Endothelial cell of umbilical vein (primary cell): Measurements from ENCODE around the gene TBC1D16. TPM values are rescaled to one million over a fixed set of nuclear protein-coding genes. Genes with fewer than 3 reads are reported as not detected.

ENCODE experiments used
- BruUV-seq: library from RNA; stranded (reverse); fragments of 400-500 nt; replicated peaks from 2 replicates; lab custom pipeline; 2021; lab: Mats Ljungman, UMichigan
- CTCF ChIA-PET: fragments of 300-600, 350-600 bp; sonication (Branson Sonifier 250); formaldehyde crosslinking; loops from one replicate; lab custom pipeline; 2021; ENCODE audit warnings: antibody characterized with exemption, inconsistent platforms; lab: Charles Lee
- POLR2A ChIA-PET: fragments of 300-600, 350-600 bp; sonication (Branson Sonifier 250); formaldehyde crosslinking; loops from one replicate; lab custom pipeline; 2021; ENCODE audit warnings: antibody characterized with exemption, inconsistent platforms; lab: Charles Lee
- DNase-seq: peaks from one replicate; pipeline ENCODE4 v3.0.0-alpha.2; 2011; ENCODE audit warnings: low read depth, low spot score
- FAIRE-seq: peaks from 2 replicates; lab custom pipeline; 2011; peaks lifted over from hg19 to GRCh38; lab: Jason Lieb, UNC
- H2AFZ ChIP-seq: 2 replicates; pipeline ENCODE4 v1.6.0; 2012; ENCODE audit warnings: low read depth, low read length, control low read depth, inconsistent platforms
- H3K27ac ChIP-seq: 2 replicates; pipeline ENCODE4 v1.5.1; 2011; ENCODE audit warnings: low read depth, mild to moderate bottlenecking, control low read depth, low read length, moderate library complexity; ENCODE audit not compliant: insufficient read depth
- H3K27me3 ChIP-seq, 2 experiments: 2 replicates each; pipeline versions ENCODE4 v1.6.0 to v1.6.1; 2011; ENCODE audit warnings: low read length in 2 of 2, mixed read lengths in 1 of 2; ENCODE audit not compliant: control insufficient read depth in 2 of 2, insufficient read depth in 2 of 2
- H3K36me3 ChIP-seq, 2 experiments: 2 replicates in 1 of 2; 3 replicates in 1 of 2; pipeline ENCODE4 v1.5.1; 2011; ENCODE audit warnings: low read length in 2 of 2, mild to moderate bottlenecking in 1 of 2, moderate library complexity in 1 of 2; ENCODE audit not compliant: control insufficient read depth in 2 of 2, insufficient read depth in 2 of 2; ENCODE audit errors: extremely low read depth in 1 of 2
- H3K4me1 ChIP-seq: 3 replicates; pipeline ENCODE4 v1.5.1; 2011; ENCODE audit warnings: mild to moderate bottlenecking, low read length; ENCODE audit not compliant: control insufficient read depth, insufficient read depth; ENCODE audit errors: extremely low read depth
- H3K4me2 ChIP-seq: 2 replicates; pipeline ENCODE4 v1.6.1; 2011; ENCODE audit warnings: low read length, control low read depth, mixed read lengths; ENCODE audit not compliant: insufficient read depth
- H3K4me3 ChIP-seq, 3 experiments: fragments of 200-600 bp in 1 of 3; sonication (generic), shearing (Covaris generic) in 1 of 3; replicated peaks in 1 of 3; 2 replicates each; pipeline ENCODE4 v1.5.1; 2011 to 2016; ENCODE audit warnings: control low read depth in 3 of 3, low read length in 3 of 3, mild to moderate bottlenecking in 2 of 3, inconsistent platforms in 1 of 3, low read depth in 1 of 3, moderate library complexity in 1 of 3; ENCODE audit not compliant: insufficient read depth in 1 of 3
- H3K79me2 ChIP-seq: 2 replicates; pipeline ENCODE4 v1.6.0; 2012; ENCODE audit warnings: low read length, inconsistent platforms; ENCODE audit not compliant: control insufficient read depth, insufficient read depth
- H3K9ac ChIP-seq: replicated peaks from 2 replicates; pipeline ENCODE3; 2011; ENCODE audit warnings: low read length, control low read depth; ENCODE audit not compliant: insufficient read depth; ENCODE audit errors: extremely low read depth
- H3K9me1 ChIP-seq: replicated peaks from 3 replicates; pipeline ENCODE4 v1.6.0; 2011; ENCODE audit warnings: mild to moderate bottlenecking, low read length; ENCODE audit not compliant: control insufficient read depth, insufficient read depth; ENCODE audit errors: extremely low read depth
- H3K9me3 ChIP-seq: replicated peaks from 2 replicates; pipeline ENCODE4 v1.5.1; 2012; ENCODE audit warnings: low read length, inconsistent platforms; ENCODE audit not compliant: control insufficient read depth, insufficient read depth
- H4K20me1 ChIP-seq: replicated peaks from 2 replicates; pipeline ENCODE3; 2011; ENCODE audit warnings: mild to moderate bottlenecking, low read length; ENCODE audit not compliant: control insufficient read depth, insufficient read depth; ENCODE audit errors: extremely low read depth
- EZH2 ChIP-seq: IDR thresholded peaks from 2 replicates; pipeline ENCODE4 v1.6.1; 2012; ENCODE audit warnings: borderline replicate concordance, low read depth, mild to moderate bottlenecking, moderate library complexity, low read length, inconsistent platforms; ENCODE audit not compliant: severe bottlenecking
- FOS ChIP-seq: IDR thresholded peaks from 2 replicates; pipeline ENCODE4 v1.6.1; 2011; ENCODE audit warnings: mild to moderate bottlenecking, low read length, moderate library complexity, borderline replicate concordance; ENCODE audit not compliant: insufficient read depth
- GATA2 ChIP-seq: IDR thresholded peaks from 2 replicates; pipeline ENCODE4 v1.7.0; 2011; ENCODE audit warnings: low read depth, mild to moderate bottlenecking, moderate library complexity, mixed read lengths, low read length; ENCODE audit not compliant: insufficient read length, insufficient read depth
- JUN ChIP-seq: IDR thresholded peaks from 2 replicates; pipeline ENCODE4 v1.6.1; 2011; ENCODE audit warnings: borderline replicate concordance, low read depth; ENCODE audit not compliant: insufficient read length, insufficient read depth
- MYC ChIP-seq: IDR thresholded peaks from one replicate; pipeline ENCODE4 v1.6.1; 2011; ENCODE audit warnings: mild to moderate bottlenecking, low read depth, low read length
- POLR2A ChIP-seq: IDR thresholded peaks from 2 replicates; pipeline ENCODE4 v1.6.1; 2012; ENCODE audit warnings: low read depth, mild to moderate bottlenecking, control low read depth, low read length
- POLR2AphosphoS5 ChIP-seq: IDR thresholded peaks from 2 replicates; pipeline ENCODE4 v1.6.1; 2012; ENCODE audit warnings: low read depth, mild to moderate bottlenecking, control low read depth, low read length, moderate library complexity; ENCODE audit not compliant: insufficient read depth
- dilution Hi-C: fragments of 300-500 bp; cut with MboI; formaldehyde crosslinking; loops from one replicate; pipeline ENCODE4 v1.15.0; 2019; ENCODE audit warnings: low sequenced_read_pairs; ENCODE audit not compliant: extremely low pct_ligation_motif_present
- intact Hi-C: fragments of 100-400 bp; cut with micrococcal nuclease; formaldehyde crosslinking; loops from one replicate; pipeline ENCODE4 v1.10.0; 2022
- polyA plus RNA-seq, 4 experiments: library from polyadenylated mRNA; depleted of rRNA in 3 of 4; stranded (reverse) in 3 of 4; unstranded in 1 of 4; fragments of >200 nt; gene quantifications; 2 replicates each; pipeline versions ENCODE4 v1.2.1 to v1.2.3, GENCODE V29; 2011 to 2012; ENCODE audit warnings: missing spikeins in 1 of 4
- total RNA-seq: library from RNA; stranded (reverse); gene quantifications from 2 replicates; pipeline ENCODE4 v1.2.3, GENCODE V29; 2021
- TF ChIP-seq, protein P1 (sequence below), 2 donors: IDR thresholded peaks; 1 replicate in 1 of 2; 2 replicates in 1 of 2; pipeline ENCODE4 v1.5.1; 2011; ENCODE audit warnings: low read length in 2 of 2, mild to moderate bottlenecking in 2 of 2, moderate library complexity in 2 of 2, control low read depth in 1 of 2, inconsistent platforms in 1 of 2, low read depth in 1 of 2; ENCODE audit not compliant: insufficient read depth in 1 of 2; ENCODE audit errors: extremely low read depth in 1 of 2
- TF ChIP-seq, protein P2 (sequence below): IDR thresholded peaks from 2 replicates; pipeline ENCODE4 v1.6.1; 2011; ENCODE audit not compliant: insufficient read depth, insufficient read length

Gene TBC1D16
- total and polyA plus RNA-seq, 2 donors (not counting 3 experiments of a cell fraction or from before 2014, with no cell fraction given) = 12.9 to 48.6 TPM

DNA sequence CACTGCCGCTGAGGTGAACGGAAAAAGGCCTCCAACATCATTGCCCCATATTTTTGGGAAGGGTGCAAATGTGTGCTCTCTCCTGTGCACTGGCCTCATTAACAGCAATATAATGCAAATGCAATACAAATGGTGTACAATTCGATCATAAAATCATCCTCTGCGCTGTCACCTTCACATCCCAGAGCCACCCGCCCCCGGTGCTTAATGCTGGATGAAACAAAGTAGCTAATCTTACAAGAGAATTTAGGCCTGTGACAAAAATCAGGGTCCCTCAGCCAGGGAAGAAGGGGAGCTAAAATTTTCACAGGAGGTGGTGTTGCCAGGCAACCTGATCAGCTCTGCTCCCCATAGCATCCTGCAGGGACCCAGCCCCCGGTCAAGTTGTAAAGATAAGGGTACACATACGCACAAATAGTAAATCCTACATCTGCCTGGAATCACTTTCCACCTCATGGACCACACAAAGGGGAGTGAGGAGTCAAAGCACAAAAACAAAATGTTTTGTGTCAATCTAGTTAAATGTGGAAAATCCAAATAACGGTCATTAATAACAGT, 3.0 kb downstream of the TBC1D16 start:
- H2AFZ ChIP-seq = no peak overlapping the region
- H3K9ac ChIP-seq = no peak overlapping the region
- no peak overlapping the region for H3K4me2 ChIP-seq
- H3K79me2 ChIP-seq = peaks cover 42% of the 10 kb centered on the region
- ChIA-PET CTCF (interaction anchor here (1.0 to 3.3 kb wide), 3 partner anchors 16 to 69 kb away, joined by 3 to 20 read pairs (median 6); partner anchors contain the start of gene GAA), POLR2A (no interaction called here)
- no peak for DNase-seq
- intact Hi-C loops (no loop called here), dilution Hi-C loops (no loop called here)
- no TSS peak for BruUV-seq
- no peak overlapping the region for H3K4me3 ChIP-seq
- H3K27ac ChIP-seq = no peak overlapping the region
- no peaks in the 10 kb centered on the region for H4K20me1 ChIP-seq
- H3K9me1 ChIP-seq = no peaks in the 10 kb centered on the region
- peaks cover 17% of the 10 kb centered on the region for H3K4me1 ChIP-seq
- H3K9me3 ChIP-seq = no peaks in the 10 kb centered on the region
- H3K36me3 ChIP-seq = no peaks in the 10 kb centered on the region
- no peak for FAIRE-seq
- no peaks in the 10 kb centered on the region for H3K27me3 ChIP-seq
- TF ChIP-seq GATA2 (no peak), JUN (no peak), MYC (no peak), FOS (no peak), EZH2 (no peak)

DNA sequence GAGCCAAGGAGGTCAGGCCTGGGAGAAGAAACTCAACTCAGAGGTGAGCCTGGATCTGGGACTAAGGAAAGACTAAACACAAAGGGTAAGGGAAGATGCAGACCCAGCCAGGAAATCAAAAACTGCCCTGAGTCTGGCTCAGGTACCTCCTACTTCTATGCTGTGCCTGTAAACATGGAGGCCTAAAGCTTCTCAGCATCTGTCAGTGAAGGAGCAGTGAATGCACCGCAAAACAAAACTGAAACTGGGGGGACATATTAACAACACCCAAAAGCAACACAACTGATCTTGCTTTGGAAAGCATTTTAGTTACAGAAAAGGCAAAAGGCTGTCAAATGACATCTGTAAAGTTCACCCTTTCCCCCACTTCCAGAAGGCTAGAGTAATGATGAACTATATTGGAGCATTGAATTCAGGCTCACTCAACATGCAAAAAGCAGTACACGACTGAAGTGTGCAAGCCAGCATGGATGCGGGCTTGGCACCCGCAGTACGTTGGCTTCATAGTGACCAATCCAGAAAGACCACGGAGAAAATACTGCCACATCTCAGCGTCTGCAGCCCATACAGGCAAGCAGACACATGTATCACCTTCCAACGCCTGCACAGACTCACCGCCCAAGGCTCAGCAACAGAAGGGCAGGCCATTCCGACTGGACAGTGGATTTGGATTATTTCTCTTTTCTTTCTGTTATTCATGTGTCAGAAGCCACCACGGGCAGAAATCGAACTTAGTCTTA, 3.8 kb downstream of the TBC1D16 start:
- intact Hi-C loops = no loop called here
- CTCF ChIA-PET = interaction anchor here (1.0 kb wide), 1 partner anchor 15 kb away, joined by 3 read pairs; no protein-coding TSS in a partner anchor

More for the DNA sequence above, 3.8 kb downstream of the TBC1D16 start:
- H3K79me2 ChIP-seq = peaks cover 44% of the 10 kb centered on the region
- no peak overlapping the region for H3K9ac ChIP-seq
- DNase-seq (no peak), FAIRE-seq (no peak)
- no peaks in the 10 kb centered on the region for H3K36me3 ChIP-seq
- H3K4me1 ChIP-seq = peaks cover 17% of the 10 kb centered on the region
- H3K4me3 ChIP-seq = no peak overlapping the region
- H3K4me2 ChIP-seq = no peak overlapping the region
- no peaks in the 10 kb centered on the region for H3K9me1 ChIP-seq
- no TSS peak for BruUV-seq
- no peak overlapping the region for H2AFZ ChIP-seq
- H4K20me1 ChIP-seq = no peaks in the 10 kb centered on the region
- no peaks in the 10 kb centered on the region for H3K9me3 ChIP-seq
- no peak for TF ChIP-seq FOS
- no peak for TF ChIP-seq JUN
- no peak for TF ChIP-seq POLR2AphosphoS5
- TF ChIP-seq MYC = no peak
- no peak for TF ChIP-seq EZH2
- no peak for TF ChIP-seq POLR2A
- TF ChIP-seq, protein P1, sequence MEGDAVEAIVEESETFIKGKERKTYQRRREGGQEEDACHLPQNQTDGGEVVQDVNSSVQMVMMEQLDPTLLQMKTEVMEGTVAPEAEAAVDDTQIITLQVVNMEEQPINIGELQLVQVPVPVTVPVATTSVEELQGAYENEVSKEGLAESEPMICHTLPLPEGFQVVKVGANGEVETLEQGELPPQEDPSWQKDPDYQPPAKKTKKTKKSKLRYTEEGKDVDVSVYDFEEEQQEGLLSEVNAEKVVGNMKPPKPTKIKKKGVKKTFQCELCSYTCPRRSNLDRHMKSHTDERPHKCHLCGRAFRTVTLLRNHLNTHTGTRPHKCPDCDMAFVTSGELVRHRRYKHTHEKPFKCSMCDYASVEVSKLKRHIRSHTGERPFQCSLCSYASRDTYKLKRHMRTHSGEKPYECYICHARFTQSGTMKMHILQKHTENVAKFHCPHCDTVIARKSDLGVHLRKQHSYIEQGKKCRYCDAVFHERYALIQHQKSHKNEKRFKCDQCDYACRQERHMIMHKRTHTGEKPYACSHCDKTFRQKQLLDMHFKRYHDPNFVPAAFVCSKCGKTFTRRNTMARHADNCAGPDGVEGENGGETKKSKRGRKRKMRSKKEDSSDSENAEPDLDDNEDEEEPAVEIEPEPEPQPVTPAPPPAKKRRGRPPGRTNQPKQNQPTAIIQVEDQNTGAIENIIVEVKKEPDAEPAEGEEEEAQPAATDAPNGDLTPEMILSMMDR (IDR thresholded peaks at IDR 0.05; ENCODE audit: extremely low read depth in 1 of 2, insufficient read depth in 1 of 2, low read depth in 1 of 2, low read length in 2 of 2) = no peak
- TF ChIP-seq, protein P2, sequence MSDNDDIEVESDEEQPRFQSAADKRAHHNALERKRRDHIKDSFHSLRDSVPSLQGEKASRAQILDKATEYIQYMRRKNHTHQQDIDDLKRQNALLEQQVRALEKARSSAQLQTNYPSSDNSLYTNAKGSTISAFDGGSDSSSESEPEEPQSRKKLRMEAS = no peak
- TF ChIP-seq GATA2 = no peak
- POLR2A ChIA-PET = no interaction called here
- no peak overlapping the region for H3K27ac ChIP-seq
- dilution Hi-C loops = no loop called here
- no peaks in the 10 kb centered on the region for H3K27me3 ChIP-seq
